Chondrocyte (in vitro differentiated cells): ENCODE results near the gene FAM107B. TPM values are rescaled to one million over a fixed set of nuclear protein-coding genes. Genes with fewer than 3 reads are reported as not detected.

ENCODE experiments used
- DNase-seq: peaks from one replicate; pipeline ENCODE4 v3.0.0; 2021; ENCODE audit warnings: mixed read lengths, low spot score
- H3K27ac Mint-ChIP-seq: one replicate; pipeline ENCODE4 v1.8.0; 2021; ENCODE audit warnings: mild to moderate bottlenecking, moderate library complexity, mixed read lengths; ENCODE audit not compliant: unreplicated experiment
- H3K27me3 Mint-ChIP-seq: 2 replicates; pipeline ENCODE4 v1.8.0; 2021; ENCODE audit warnings: low read depth, mixed read lengths
- H3K36me3 Mint-ChIP-seq: 2 replicates; pipeline ENCODE4 v1.8.0; 2021; ENCODE audit warnings: low read depth, mixed read lengths
- H3K4me1 Mint-ChIP-seq: 2 replicates; pipeline ENCODE4 v1.8.0; 2021; ENCODE audit warnings: low read depth, mild to moderate bottlenecking, mixed read lengths
- H3K4me3 Mint-ChIP-seq: one replicate; pipeline ENCODE4 v1.8.0; 2021; ENCODE audit warnings: mild to moderate bottlenecking, moderate library complexity, mixed read lengths; ENCODE audit not compliant: unreplicated experiment
- H3K9me3 Mint-ChIP-seq: 2 replicates; pipeline ENCODE4 v1.8.0; 2021; ENCODE audit warnings: low read depth, mixed read lengths
- CTCF ChIP-seq: fragments of 200-600 bp; sonication (generic); IDR thresholded peaks from 2 replicates; pipeline ENCODE4 v1.5.0; 2021; ENCODE audit warnings: antibody characterized with exemption, mild to moderate bottlenecking, moderate library complexity
- total RNA-seq: library from RNA; stranded (reverse); gene quantifications from 3 replicates; pipeline ENCODE4 v1.2.1, GENCODE V29; 2021

The FAM107B gene
- total RNA-seq, 1 donor from 2014 or later: 29.1 TPM

DNA sequence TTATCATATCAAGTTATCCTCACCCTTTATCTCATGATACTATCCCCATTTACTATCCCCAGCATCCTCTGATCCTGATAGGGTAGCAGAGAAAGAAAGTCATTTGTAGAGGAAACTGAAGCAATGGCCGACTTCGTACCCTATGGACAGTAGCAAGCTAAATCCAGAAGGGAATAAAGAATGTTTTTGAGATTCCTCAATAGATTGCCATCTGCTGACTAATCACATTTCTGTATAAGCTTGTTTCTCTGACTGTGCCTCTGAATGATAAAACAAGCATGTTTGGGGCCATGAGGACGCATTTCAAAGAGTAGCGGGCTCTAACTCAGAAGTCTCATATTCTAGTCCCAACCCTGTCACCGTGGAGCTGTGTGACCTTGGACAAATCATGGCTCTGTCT is 13.2 kb upstream of the FAM107B start:
- H3K27ac Mint-ChIP-seq: no peak overlapping the region
- no peak for DNase-seq

GRCh38 chr10:14784459-14785055 is 9.9 kb upstream of the FAM107B start:
- H3K36me3 Mint-ChIP-seq: no peaks in the 10 kb centered on the region
- H3K27ac Mint-ChIP-seq: no peak overlapping the region
- peaks cover 2% of the 10 kb centered on the region for H3K4me1 Mint-ChIP-seq
- TF ChIP-seq CTCF: no peak
- DNase-seq: no peak
- peaks cover 6% of the 10 kb centered on the region for H3K9me3 Mint-ChIP-seq
- no peak overlapping the region for H3K4me3 Mint-ChIP-seq
- H3K27me3 Mint-ChIP-seq: no peaks in the 10 kb centered on the region

More for the DNA sequence above, 13.2 kb upstream of the FAM107B start:
- H3K9me3 Mint-ChIP-seq: peaks cover 6% of the 10 kb centered on the region
- no peak for TF ChIP-seq CTCF
- no peaks in the 10 kb centered on the region for H3K27me3 Mint-ChIP-seq
- no peaks in the 10 kb centered on the region for H3K36me3 Mint-ChIP-seq
- no peaks in the 10 kb centered on the region for H3K4me1 Mint-ChIP-seq
- no peak overlapping the region for H3K4me3 Mint-ChIP-seq

GRCh38 chr10:14782691-14783363 is 8.1 kb upstream of the FAM107B start:
- no peak overlapping the region for H3K27ac Mint-ChIP-seq
- no peak for TF ChIP-seq CTCF
- no peaks in the 10 kb centered on the region for H3K36me3 Mint-ChIP-seq
- H3K27me3 Mint-ChIP-seq: no peaks in the 10 kb centered on the region
- H3K9me3 Mint-ChIP-seq: peaks cover 6% of the 10 kb centered on the region
- no peak overlapping the region for H3K4me3 Mint-ChIP-seq
- H3K4me1 Mint-ChIP-seq: peaks cover 13% of the 10 kb centered on the region
- DNase-seq: no peak

GRCh38 chr10:14781763-14782162 is 7.1 kb upstream of the FAM107B start:
- Mint-ChIP-seq H3K27me3 (no peaks in the 10 kb centered on the region), H3K9me3 (peaks cover 6% of the 10 kb centered on the region), H3K36me3 (no peaks in the 10 kb centered on the region), H3K4me3 (no peak overlapping the region), H3K27ac (no peak overlapping the region), H3K4me1 (peaks cover 13% of the 10 kb centered on the region)
- no peak for DNase-seq
- TF ChIP-seq CTCF: no peak

DNA sequence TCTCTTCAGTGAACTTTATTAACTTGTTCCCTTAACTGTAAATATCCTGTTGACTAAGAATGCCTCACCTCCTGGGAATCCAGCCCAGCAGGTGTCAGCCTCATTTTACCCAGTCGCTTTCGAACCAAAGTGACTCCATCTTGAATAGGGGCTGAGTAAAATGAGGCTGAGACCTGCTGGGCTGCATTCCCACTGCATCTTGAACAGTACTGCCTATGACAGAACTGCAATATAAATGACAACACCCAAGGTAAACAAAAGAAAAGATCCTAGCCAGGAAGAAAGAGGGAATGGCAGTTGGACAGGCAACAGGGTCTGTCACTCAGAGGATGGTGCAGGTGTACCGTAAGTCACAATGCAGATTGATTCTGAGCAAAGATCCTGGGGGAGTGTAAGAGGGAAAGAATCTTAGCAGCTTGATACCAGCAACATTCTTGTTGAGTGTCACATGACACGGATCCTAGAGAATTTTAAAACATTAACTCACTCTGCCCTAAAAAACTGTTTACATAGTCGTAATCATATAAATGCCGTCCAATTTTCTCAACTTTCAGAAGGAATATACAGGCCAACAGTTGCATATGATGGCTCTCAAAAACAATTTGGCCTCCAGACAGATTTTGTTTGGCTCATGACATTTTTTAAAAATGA is 4.4 kb upstream of the FAM107B start:
- Mint-ChIP-seq H3K4me3 (no peak overlapping the region), H3K4me1 (peaks cover 13% of the 10 kb centered on the region), H3K27ac (peak overlapping the region; percentile 60), H3K27me3 (peaks cover 1% of the 10 kb centered on the region), H3K9me3 (no peaks in the 10 kb centered on the region), H3K36me3 (no peaks in the 10 kb centered on the region)
- no peak for TF ChIP-seq CTCF
- no peak for DNase-seq
